ENCODE measurements around the gene CYBA.

DNA sequence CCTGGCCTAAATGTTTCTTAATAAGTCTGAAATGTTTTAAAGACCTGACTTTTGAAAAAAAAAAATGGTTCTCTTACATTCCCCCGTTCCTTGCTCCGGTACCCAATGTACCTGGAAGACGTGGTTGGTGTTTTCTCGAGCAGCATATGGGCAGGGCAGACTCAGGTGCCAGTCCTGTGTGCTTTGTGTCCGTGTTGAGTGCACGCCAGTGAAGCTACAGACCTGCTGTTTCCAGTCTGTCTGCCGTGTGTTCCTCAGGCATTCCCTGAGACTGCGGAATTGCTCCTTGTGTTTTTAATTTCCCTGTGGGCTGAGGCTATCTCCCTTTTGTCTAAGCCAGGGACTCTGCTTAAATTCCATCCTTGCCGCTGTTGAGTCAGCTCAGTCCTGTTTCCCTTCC lies 24.2 kb downstream of the CYBA start:
- TF ChIP-seq, protein P1, sequence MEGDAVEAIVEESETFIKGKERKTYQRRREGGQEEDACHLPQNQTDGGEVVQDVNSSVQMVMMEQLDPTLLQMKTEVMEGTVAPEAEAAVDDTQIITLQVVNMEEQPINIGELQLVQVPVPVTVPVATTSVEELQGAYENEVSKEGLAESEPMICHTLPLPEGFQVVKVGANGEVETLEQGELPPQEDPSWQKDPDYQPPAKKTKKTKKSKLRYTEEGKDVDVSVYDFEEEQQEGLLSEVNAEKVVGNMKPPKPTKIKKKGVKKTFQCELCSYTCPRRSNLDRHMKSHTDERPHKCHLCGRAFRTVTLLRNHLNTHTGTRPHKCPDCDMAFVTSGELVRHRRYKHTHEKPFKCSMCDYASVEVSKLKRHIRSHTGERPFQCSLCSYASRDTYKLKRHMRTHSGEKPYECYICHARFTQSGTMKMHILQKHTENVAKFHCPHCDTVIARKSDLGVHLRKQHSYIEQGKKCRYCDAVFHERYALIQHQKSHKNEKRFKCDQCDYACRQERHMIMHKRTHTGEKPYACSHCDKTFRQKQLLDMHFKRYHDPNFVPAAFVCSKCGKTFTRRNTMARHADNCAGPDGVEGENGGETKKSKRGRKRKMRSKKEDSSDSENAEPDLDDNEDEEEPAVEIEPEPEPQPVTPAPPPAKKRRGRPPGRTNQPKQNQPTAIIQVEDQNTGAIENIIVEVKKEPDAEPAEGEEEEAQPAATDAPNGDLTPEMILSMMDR (IDR thresholded peaks at IDR 0.05) = no peak
- no peak for TF ChIP-seq EZH2 (IDR thresholded peaks at IDR 0.05; ENCODE audit: borderline replicate concordance, insufficient read depth, low read depth, low read length, poor library complexity, severe bottlenecking)
